GM18907 (cell line): ENCODE results near the gene TNK2.
A peak's percentile ranks its signal among the peaks of the same experiment; 100 is the strongest.

Source experiments
- ATAC-seq: cut with Tn5 transposase; IDR thresholded peaks from one replicate; pipeline ENCODE4 v1.9.1; 2021; ENCODE audit warnings: mild to moderate bottlenecking, moderate library complexity; ENCODE audit not compliant: unreplicated experiment

Gene TNK2

DNA sequence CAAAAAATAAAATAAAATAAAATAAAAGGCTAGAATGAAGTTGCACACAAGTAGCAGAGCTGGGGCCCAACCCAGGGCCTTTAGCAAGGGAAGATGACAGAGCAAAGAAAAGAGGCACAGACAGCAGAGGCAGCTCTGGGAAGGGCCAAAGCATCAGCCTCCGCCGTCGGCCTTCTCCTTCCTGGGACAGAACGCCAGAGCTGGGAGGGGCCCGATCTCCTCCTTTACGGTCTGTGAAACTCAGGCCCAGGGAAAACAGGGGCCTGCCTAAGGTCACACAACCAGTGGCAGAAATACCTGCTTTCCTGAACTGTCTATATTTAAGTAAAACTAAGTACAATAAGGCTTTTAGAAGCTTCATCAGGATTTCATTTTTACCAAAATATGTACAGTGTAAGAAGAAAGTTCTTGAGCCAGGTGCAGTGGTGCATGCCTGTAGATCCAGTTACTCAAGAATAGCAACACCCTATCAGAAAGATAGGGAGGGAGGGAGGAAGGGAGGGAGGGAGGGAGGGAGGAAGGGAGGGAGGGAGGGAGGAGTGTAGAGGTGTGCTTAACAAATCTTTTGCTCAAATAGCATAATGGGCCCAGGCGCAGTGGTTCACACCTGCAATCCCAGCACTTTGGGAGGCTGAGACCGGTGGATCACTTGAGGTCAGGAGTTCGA, 53.6 kb downstream of the TNK2 start:
- ATAC-seq, result no peak

DNA sequence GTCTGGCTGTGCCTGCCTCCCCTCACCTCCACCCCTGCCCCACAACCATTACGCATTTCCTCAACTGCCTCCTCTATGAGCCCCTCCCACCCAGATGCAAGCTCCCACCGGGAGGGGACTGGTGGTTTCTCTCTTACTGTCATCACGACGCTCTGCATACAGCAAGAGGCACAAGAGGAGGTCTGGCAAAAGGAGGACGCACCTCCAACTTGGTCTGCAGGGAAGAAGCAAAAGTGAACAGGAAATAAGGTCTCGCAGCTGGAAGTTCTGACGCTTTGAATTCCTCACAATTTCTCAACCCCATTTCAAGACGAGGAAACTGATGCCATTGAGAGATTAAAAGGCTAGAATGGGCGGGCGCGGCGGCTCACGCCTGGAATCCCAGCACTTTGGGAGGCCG, 54.4 kb downstream of the TNK2 start:
- no peak for ATAC-seq

DNA sequence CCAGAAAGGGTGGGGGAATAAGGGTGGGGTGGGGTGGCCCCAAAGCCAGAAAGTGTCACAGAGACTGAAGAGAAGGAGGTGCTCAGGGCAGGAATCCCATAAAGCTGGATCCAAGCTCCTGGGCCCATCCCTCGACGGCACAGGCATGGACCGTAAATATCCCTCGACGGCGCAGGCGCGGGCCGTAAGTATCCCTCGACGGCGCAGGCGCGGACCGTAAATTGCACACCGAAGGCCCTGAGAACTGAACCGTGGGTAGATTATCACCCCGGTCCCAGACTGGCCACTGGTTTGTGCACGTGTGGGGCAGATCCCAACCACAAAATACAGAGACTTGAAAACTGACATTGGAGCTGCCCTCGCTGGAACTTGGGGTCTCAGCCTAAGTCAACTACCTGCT, 55.3 kb downstream of the TNK2 start:
- ATAC-seq, result no peak

DNA sequence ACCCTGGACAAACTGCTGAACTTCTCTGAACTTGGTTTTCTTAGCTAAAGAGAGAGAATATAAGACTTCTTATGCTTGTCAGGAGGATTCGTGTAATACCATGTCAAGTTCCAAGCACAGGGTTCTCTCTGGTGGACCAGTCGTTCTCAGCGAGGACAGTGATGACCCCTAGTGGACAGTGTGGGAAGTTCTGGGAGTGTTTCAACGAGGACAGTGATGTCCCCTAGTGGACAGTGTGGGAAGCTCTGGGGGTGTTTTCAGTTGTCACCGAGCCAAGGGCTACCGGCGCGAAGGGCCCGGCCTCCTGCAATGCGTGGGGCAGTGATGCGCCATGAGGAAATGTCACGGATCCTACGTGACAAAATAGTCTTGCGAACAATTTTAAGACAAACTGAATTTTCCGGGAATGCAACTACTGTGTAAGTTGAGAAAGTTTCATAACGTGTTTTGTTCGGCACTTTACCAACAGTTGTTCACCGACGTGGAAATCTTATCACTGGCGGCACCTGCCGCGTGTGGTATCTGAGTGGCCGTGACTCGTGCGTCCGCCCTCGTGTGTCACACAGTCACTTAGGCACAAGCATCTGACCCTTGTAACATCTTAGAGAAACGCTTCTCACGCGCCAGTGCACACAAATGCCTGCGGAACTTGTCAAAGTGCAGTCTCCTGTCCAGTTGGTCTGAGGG, 57.4 kb downstream of the TNK2 start:
- peak; percentile 89 for ATAC-seq

DNA sequence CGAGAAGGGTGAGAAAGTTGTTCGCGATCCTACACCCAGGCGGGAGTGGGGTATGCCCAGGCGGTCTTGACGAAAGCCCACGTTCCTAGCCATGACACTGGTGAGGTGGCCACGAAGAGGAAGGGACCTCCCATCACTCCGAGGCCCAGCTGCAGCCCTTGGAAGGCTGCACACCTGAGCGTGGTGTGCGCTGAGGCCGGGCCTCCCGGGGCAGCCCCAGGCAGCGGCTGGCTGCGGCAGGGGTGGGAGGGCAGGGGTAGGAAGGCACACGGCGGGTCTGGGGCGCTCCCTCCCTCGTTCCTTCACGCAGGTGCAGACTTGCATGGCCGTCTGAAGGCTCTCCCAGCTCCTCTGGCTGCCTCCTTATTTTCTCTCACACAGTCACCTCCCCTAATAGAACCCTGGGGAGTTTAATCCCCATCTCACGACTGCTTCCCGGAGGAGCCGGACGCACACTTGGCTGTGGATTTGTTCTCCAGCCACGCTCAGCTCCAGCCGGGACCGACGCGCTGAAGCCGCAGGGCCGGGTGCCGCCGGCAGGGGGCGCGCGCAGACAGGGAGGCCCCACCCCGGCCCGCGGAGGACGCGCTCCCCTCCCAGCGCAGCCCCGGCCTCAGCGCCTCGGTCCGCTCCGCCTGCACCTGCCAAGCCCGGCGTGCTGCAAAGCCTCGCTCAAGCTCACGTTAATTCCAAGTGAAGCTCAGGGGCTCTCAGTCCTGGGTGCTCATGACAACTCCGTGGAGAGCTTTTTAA, 58.9 kb downstream of the TNK2 start:
- no peak for ATAC-seq

DNA sequence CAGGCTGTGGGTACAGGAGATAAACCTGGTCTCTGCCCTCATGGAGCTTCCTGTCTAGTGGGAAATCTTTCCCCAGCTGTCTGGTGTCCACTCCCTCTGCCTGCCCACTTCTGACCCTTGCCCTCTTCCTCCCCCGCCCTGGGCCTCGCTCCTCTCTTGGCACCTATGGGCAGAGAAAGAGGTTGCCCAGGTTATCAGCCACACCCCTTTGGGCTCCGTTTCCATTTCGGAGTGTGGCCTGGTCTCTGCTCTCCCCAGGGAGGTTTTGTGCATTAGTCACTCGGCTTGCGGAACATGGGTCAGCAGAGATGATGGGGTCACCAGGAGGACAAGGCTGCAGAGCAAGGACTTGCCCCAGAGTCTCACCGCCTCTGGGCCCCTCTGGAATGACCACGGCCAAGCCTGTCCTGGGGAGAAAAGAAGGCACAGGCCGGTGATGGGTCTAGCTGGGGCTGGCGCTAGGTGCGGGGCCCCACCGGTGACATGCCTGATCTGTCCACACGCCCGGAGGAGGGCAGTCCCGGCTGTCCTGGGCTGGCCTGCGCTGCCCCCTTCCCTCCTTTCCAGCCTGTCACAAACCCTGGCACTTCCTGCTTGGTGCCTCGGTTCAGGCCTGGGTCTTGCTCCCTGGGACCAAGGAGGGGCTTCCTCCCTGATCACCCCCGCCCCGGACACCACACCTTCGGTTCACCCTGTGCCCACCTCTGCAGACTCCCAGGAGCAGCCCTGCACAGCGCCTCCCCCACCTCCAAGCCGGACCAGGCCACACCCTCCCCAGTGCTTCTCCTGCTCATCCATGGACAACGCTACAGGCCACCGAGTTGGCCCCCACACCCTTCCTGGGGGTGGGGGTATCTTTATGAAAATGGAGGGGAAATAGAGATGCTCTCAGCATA, 61.0 kb downstream of the TNK2 start:
- no peak for ATAC-seq

DNA sequence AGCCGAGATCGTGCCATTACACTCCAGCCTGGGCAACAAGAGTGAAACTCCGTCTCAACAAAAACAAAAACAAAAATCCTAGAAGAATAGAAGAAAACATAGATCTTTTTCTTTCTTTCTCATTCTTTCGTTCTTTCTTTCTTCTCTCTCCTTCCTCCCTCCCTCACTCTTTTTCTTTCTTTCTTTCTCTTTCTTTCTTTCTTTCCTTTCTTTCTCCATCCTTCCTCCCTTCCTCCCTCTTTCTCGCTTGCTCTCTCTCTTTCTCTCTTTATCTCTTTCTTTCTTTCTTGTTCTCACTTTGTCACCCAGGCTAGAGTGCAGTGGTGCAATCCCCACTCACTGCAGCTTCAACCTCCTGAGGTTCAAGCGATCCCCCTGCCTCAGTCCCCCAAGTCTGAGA, 62.9 kb downstream of the TNK2 start:
- no peak for ATAC-seq

DNA sequence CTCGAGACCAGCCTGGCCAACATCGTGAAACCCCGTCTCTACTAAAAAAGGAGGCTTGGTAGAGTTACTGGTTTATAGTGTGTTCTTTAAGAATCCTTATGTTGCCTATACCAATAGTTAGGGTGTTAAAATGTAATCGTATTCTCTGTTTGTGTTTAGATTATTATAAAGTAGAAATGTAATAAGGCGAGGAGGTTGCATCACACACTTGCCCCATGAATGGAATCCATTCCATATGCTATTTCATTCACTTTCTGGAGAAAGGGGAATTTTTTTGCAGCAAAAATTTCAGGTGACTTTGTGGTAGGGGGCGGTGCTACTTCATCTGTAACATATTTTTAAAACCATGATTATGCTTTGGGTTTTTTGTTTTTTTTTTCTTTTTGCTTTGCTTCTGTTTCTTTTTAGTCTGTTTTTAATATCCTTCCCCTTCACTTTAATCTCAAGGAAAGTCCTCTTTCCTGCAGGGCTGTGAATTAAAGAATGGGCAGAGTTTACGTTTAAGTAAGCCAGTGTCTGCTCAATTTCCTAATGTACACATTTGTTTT, 63.6 kb downstream of the TNK2 start:
- ATAC-seq, result no peak

DNA sequence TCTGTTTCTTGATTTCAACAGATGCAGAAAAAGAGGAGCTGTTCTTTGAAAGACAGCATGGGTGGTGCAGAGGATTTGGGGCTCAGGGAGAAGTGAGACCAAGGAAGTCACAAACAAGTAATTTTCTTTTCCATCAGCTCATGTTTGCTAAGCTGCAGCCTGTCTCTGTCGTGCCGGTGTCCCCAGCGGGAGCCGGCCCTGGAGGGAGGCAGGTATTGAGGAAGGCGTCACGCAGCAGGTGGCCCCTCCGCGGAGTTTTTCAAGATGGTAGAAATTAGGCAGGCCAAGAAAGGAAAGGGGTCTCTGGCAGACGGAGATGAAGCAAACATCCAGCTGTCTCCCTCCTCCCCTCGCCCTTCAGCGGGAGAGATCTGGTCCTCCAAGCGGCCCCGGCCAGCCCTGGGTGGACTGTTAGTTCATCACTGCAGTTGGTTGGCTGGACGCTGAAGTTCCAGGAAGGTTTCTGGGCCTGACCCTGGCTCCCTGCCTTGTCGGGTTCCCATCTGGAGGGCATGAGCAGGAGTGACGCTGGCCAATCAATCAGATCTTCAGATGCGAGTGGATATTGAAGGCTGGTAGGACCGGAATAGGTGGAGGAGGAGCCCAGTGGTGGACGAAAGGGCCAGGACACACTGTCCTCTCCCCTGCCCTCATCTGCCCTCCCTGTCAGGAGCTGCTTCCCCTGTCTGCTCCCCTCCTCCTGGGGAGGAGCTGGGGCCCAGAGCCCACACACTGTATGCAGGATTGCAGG, 68.9 kb downstream of the TNK2 start:
- no peak for ATAC-seq

DNA sequence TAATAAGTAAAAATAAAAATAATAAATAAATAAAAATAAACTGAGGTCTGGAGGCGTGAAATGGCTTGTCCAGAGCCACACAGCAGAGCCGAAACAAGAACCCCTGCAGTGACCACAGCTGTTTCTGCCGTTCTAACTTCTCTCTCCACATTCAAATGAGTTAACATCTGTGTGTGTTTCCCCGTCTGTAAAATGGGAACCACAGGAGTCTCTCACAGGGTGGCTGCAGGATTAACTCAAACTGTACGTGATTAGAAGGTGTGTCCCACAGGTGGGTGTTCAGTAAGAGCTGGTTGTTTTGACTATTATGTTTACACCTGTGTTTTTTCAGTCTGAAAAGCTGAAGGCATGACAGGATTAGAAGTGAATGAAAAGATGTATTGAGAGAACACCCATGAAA, 69.6 kb downstream of the TNK2 start:
- ATAC-seq, result no peak

DNA sequence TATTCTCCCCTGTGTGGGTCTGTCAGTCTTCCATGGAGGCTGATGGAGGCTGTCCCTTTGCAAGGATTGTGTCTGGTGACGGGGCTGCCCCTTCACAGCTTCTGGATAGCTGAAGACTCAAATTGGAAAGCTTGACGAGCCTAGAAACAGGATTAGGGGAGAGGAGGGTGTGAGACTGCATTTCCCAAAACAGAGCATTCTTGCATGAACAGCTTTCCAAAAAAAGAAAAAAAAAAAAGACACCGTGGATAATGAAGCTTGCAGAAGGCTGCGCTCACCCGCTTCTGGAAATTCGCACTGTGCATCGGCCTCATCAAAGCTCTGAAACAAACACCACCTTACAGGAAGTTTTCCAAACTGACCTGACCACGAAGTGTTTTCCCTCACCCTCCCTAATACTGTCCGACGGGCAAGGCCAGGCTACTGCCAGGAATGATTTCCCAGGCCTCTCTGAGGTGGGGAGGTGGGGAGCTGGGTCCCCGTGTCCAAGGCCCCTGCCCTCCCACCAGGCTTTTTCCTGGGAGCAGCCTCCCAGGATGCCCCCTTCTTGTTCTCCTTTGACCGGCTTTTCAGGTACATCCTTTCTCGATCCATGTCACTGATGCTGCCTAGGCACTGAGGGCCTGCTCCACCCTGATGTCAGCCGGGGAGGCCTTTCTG, 71.7 kb downstream of the TNK2 start:
- ATAC-seq, result no peak

DNA sequence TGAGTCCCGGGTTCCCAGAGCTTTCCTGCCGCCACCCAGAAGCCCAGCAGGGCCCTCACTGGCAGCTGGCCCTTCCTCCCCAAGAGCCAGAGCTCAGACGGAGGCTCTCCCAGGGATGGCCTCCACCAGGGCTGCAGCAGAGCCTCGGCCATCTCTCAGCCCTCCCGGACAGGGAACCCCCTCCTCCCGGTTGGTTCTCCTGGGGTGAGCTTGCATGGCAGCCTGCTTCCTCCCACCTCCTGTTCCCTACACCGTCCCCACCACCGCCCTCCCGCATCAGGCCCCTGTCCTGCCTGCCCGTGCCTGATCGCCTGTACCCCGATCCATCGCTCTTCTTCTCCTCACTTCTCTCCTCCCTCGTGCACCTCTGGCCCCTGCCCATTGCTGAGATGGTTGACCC, 72.6 kb downstream of the TNK2 start:
- ATAC-seq, result no peak

DNA sequence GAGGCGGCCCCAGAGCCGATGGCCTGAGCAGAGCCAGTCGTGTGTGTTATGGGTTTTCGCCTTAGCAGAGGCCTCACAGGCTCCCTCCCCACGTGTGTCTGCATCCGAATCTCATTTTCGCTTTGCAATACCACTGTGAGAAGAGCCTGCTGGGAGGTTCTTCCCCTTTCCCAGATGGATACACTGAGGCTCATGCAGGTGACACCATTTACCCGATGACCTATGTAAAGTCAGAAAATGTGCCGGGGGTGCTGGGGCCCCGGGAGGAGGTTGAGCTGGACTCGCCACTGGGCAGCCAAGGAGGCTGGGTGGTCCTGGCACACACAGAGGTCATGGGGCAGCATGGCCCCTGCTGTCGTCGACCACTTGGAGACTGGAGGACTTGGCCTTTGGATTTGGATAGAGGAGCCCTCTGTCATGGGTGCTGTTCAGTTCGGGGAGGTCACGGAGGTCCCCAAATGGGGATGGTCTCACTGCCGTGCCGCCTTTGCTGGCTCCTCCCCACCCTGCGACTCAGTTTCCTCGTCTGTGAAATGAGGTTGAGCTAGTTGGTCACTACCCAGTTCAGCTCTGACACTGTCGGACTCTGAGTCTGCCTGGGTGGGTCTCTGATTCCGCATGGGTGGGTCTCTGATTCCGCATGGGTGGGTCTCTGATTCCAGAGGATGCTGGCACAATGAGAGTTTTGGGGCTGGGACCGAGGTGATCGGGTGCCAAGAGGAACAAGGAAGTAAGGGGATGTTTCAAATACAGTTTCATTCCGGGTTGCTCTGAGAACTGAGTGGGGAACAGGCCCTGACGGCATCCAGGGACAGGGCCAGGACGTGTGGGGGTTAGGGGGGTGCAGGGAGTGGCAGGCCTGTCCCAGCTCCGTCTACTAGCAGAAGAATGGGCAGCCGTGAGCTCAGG, 73.4 kb downstream of the TNK2 start:
- no peak for ATAC-seq

DNA sequence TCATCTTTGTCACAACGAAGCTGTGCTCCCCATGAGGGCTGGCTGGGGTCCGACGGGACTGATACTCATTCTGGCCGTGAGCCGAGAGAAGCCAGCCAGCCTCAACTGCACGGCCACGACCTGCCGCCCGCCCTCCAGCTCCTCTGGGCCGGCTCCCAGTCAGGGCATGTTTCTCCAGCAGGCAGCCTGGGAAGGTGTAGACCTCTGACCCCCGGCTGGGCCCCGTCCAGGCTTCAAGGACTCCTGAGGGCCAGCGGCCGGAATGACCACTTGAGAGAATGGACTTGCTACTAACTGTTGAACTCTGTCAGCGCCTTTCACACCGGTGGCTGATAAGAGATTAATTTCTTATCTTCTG, 78.5 kb downstream of the TNK2 start:
- no peak for ATAC-seq

DNA sequence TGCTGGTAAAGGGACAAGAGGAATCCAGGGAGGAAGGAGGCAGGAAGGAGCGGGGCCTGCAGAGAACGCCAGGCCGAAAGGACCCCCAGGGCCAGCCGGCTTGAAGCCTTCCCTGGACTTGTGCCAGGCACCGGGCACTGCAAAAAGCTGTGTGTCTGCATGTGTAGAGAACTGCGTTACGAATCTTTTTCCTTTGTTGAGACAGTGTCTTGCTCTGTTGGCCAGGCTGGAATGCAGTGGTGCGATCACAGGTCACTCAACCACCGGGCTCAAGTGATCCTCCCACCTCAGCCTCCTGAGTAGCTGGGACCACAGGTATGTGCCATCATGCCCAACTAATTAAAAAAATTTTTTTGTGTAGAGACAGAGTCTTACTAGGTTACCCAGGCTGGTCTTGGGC, 79.6 kb downstream of the TNK2 start:
- ATAC-seq, result no peak

DNA sequence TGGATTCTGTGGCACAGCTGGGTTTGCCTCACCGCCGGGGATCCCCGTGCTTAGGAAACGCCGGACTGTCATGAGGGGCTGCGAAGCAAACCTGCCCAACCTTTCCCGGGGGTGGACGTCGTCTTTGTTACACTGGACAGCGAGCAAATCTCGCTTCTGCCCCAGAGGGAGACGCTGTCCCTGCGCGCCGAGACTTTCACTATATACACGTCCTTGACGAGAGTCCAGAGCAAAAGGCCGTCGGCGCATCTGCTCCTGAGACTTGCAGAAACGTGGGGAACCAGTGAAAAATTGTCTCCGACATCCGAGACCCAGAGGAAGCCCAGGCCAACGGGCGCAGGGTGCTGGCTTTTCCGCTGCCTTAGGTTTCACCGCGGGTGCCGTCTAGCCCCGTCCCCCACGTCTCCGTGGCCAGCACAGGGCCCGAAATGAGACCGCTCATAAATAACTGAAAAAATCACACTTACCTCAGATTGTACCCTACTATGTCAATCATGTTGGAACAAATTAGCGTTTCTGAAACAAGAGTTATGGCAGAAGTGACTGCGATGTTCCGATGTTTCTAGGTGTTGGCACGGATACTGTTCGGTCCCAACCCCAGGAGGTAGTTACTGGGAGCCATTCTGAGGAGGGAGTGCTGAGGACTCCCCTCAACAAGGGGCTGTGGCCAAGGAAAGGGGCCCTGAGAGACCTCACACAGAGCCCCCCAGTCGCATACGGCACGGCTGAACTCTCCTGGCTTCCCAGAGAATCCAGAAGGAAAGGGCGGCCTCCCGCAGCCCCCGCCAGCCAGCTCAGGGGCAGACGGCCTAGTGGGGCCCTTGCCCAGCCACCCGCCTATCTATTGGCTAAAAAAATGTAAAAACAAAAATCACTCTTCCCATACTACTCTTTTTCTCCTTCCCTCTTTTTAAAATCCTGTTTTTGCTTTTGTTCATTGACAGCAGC, 82.2 kb downstream of the TNK2 start:
- no peak for ATAC-seq

DNA sequence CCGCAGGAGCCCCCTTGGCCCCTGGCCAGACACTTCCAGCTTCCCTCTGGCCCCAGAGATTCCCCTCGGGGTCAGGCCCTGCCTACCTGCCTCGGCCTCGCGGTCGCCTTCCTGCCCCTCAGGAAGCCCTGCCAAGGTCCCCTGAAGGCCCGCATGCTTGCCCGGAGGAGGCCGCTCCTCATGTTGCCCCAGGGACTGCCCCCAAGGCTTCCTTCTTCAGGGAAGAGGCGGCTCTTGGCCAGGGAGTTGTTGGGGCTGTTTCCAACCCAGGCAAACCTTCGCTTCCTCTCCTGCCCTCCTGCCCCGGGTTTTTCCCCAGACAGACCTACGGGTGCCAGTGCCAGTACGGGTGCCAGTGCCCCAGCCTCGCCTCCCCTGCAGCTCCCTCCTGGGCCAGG, 83.2 kb downstream of the TNK2 start:
- ATAC-seq, result no peak
